ENCODE data around the gene STX8.
"Not testable (repeated sequence)": the region's sequence is repeated elsewhere in the genome, so short reads cannot be mapped to it uniquely, and the experiment has no call there.

STX8 gene

DNA sequence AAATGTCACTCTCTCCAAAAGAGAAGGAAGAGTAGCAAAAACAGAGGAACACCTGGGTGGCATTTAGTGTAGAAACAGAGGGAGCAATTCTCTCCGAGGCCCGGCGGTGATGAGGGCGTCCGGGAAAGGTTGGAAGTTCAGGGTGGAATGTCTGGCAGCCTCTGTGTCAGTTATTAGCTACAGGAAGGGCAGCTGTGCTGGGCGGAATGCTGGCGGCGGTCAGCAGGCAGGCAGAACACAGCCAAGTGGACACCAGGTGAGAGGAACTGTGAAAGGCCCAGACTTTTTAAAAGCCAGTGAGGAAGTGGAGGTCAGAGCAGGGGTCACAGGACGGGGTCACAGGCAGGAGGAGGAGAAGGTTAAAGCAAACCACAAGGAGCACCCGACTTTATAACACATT is 316.2 kb downstream of the STX8 start:
- no peak for DNase-seq (ENCODE audit: low spot score)
- Histone ChIP-seq H3K27ac (no peak overlapping the region), H3K4me3 (no peak overlapping the region)
- TF ChIP-seq, protein P1, sequence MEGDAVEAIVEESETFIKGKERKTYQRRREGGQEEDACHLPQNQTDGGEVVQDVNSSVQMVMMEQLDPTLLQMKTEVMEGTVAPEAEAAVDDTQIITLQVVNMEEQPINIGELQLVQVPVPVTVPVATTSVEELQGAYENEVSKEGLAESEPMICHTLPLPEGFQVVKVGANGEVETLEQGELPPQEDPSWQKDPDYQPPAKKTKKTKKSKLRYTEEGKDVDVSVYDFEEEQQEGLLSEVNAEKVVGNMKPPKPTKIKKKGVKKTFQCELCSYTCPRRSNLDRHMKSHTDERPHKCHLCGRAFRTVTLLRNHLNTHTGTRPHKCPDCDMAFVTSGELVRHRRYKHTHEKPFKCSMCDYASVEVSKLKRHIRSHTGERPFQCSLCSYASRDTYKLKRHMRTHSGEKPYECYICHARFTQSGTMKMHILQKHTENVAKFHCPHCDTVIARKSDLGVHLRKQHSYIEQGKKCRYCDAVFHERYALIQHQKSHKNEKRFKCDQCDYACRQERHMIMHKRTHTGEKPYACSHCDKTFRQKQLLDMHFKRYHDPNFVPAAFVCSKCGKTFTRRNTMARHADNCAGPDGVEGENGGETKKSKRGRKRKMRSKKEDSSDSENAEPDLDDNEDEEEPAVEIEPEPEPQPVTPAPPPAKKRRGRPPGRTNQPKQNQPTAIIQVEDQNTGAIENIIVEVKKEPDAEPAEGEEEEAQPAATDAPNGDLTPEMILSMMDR (IDR thresholded peaks at IDR 0.05) = no peak

GRCh38 chr17:9258115-9259015 is 317.3 kb downstream of the STX8 start:
- H3K27ac ChIP-seq = no peak overlapping the region
- no peak for DNase-seq (ENCODE audit: low spot score)
- no peak overlapping the region for H3K4me3 ChIP-seq
- TF ChIP-seq, protein P1 (IDR thresholded peaks at IDR 0.05) = no peak

DNA sequence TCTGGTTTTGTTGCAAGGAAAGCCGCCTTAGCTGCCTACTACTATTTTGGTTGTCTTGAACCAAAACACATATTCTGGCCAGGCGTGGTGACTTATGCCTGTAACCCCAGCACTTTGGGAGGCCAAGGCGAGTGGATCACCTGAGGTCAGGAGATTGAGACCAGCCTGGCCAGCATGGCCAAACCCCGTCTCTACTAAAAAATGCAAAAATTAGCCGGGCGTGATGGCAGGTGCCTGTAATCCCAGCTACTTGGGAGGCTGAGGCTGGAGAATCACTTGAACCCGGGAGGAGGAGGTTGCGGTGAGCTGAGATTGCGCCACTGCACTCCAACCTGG is 318.0 kb downstream of the STX8 start:
- DNase-seq (ENCODE audit: low spot score); H3K27ac ChIP-seq; H3K4me3 ChIP-seq: not testable (repeated sequence)

DNA sequence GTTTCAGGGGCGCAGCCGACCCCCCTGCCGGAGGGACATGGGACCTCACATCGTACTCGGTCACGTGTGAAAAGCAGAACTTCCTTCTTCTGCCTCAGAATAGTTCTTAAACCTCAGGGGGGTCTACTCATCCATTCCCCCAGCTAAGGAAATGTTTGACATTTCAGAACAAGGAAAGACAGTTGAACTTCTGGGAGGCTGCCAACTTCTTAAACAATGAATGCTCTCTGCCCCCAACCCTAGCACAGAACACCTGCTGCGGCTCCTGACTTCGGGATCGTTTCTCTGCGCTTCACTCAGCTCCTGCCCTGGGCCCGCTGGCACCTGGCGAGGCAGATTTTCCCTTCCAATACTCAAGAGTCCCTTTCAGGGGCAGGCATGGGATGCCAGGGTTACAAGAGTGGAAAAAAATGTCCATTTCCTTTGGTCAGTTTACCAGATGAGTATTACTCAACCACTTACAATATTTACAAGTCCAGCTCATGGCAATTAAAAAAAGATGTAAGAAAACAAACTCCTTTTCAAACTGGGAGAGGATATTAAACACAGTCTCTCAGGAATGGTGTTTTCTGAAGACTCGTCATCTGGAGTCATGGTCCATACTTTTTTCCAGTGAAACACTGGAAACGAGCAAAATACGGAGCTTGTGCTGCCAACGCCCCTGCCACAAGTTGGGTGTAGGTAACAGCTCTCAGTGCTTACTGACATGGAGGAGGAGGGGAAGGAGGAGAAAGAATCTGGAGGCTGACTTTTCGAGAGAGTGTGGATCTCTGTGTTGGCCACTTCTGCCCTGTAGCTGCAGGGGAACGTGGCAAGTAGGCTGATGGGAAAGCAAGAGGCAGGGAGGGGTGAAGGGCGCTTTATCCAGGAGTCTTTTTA is 318.6 kb downstream of the STX8 start:
- no peak overlapping the region for H3K27ac ChIP-seq
- no peak for DNase-seq (ENCODE audit: low spot score)
- TF ChIP-seq, protein P1 (IDR thresholded peaks at IDR 0.05) = no peak

GRCh38 chr17:9256361-9256750 is 319.3 kb downstream of the STX8 start:
- no peak overlapping the region for H3K4me3 ChIP-seq
- no peak for DNase-seq (ENCODE audit: low spot score)
- TF ChIP-seq, protein P1 (IDR thresholded peaks at IDR 0.05) = no peak
- no peak overlapping the region for H3K27ac ChIP-seq

More for the DNA sequence above, 318.6 kb downstream of the STX8 start:
- no peak overlapping the region for H3K4me3 ChIP-seq

DNA sequence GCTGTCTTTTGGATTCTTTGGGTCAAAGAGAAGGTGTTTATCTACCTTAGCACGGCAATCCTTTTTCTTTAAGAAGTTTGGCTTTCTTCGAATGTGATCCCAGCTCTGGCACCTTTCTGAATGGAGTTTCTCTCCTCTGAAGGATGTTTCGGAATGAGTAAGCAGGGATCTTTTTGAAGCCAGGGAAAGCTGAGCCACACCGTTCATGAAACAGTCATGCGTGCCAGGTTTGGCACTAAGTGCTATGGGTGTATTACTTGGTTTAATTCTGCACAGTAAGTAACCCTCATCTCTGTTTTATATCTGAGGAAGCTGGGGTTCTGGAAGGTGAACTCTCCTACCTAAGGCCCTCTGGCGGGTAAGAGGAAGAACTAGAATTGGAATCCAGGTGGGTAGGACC is 319.8 kb downstream of the STX8 start:
- no peak for DNase-seq (ENCODE audit: low spot score)
- Histone ChIP-seq H3K27ac (no peak overlapping the region), H3K4me3 (no peak overlapping the region)
- TF ChIP-seq, protein P1 (IDR thresholded peaks at IDR 0.05) = no peak

GRCh38 chr17:9254841-9255240 is 320.8 kb downstream of the STX8 start:
- no peak overlapping the region for H3K4me3 ChIP-seq
- no peak for DNase-seq (ENCODE audit: low spot score)
- H3K27ac ChIP-seq = no peak overlapping the region
- TF ChIP-seq, protein P1 (IDR thresholded peaks at IDR 0.05) = no peak

Data from coronary artery (tissue), 2 donors.